Prostate gland (tissue), 2 donors: Measurements from ENCODE around the gene KIAA0825. TPM values are rescaled to one million over a fixed set of nuclear protein-coding genes. Genes with fewer than 3 reads are reported as not detected.
"Not testable (repeated sequence)": the region's sequence is repeated elsewhere in the genome, so short reads cannot be mapped to it uniquely, and the experiment has no call there.

Experiments
- DNase-seq: peaks from one replicate; pipeline ENCODE4 v3.0.0-alpha.2; 2019; ENCODE audit warnings: low spot score
- H3K27ac ChIP-seq, 2 donors: fragments of 200-600 bp; sonication (generic); 2 replicates each; pipeline ENCODE4 v1.5.1; 2017 to 2019
- H3K27me3 ChIP-seq: fragments of 200-600 bp; sonication (generic); replicated peaks from 2 replicates; pipeline ENCODE4 v1.5.1; 2019; ENCODE audit not compliant: insufficient read depth
- H3K36me3 ChIP-seq, 2 donors: fragments of 200-600 bp; sonication (generic); 1 replicate in 1 of 2; 2 replicates in 1 of 2; pipeline versions ENCODE4 v1.5.1 to v1.8.1; 2017 to 2019
- H3K4me1 ChIP-seq: fragments of 200-600 bp; sonication (generic); replicated peaks from 2 replicates; pipeline ENCODE4 v1.5.1; 2019
- H3K4me3 ChIP-seq, 2 donors: fragments of 200-600 bp; sonication (generic); 2 replicates each; pipeline ENCODE4 v1.5.1; 2017 to 2019
- H3K9me3 ChIP-seq: fragments of 200-600 bp; sonication (generic); 2 replicates; pipeline ENCODE4 v1.5.1; 2017
- CTCF ChIP-seq, 4 experiments: fragments of 200-600 bp in 2 of 4; fragments of 450-650 bp in 2 of 4; sonication (generic) in 2 of 4; IDR thresholded peaks; 1 replicate in 3 of 4; 2 replicates in 1 of 4; pipeline ENCODE4 v1.5.1; 2016 to 2019; ENCODE audit warnings: antibody characterized with exemption in 4 of 4, mild to moderate bottlenecking in 2 of 4, moderate library complexity in 2 of 4
- POLR2A ChIP-seq: fragments of 450-650 bp; IDR thresholded peaks from one replicate; pipeline ENCODE4 v1.6.1; 2016; ENCODE audit warnings: antibody characterized with exemption, mild to moderate bottlenecking
- POLR2AphosphoS5 ChIP-seq: sonication (generic); formaldehyde crosslinking; IDR thresholded peaks from one replicate; pipeline ENCODE4 v1.6.1; 2017; ENCODE audit warnings: antibody characterized with exemption
- WGBS: methylation state at CpG from one replicate; pipeline ENCODE4 v1.1.5; 2018; 5-methylcytosine and 5-hydroxymethylcytosine counted together
- intact Hi-C: fragments of 100-400 bp; cut with DNase I; formaldehyde crosslinking; loops from one replicate; pipeline ENCODE4 v1.14.2; 2022
- total RNA-seq, 2 donors: library from RNA; depleted of rRNA; stranded (reverse); fragments of >200 nt; gene quantifications; one replicate each; pipeline ENCODE4 v1.1.0, GENCODE V29; 2016

The KIAA0825 gene
- total RNA-seq, 2 donors from 2014 or later: 3.9 to 4.1 TPM

- TF ChIP-seq POLR2A (no peak), POLR2AphosphoS5 (no peak), CTCF (IDR thresholded peaks at IDR 0.05) (no peak)
- WGBS: 93% methylated on average over 1 of the region's 1 CpG
Measured at GRCh38 chr5:94173100-94173499, 445.3 kb downstream of the KIAA0825 start.

GRCh38 chr5:94171070-94171469, 447.3 kb downstream of the KIAA0825 start:
- 89% methylated on average over 3 of the region's 3 CpGs for WGBS
- H3K4me3 ChIP-seq, DNase-seq, H3K4me1 ChIP-seq, H3K9me3 ChIP-seq, H3K27me3 ChIP-seq, H3K36me3 ChIP-seq, H3K27ac ChIP-seq, intact Hi-C loops: not testable (repeated sequence)

More at GRCh38 chr5:94173100-94173499, 445.3 kb downstream of the KIAA0825 start:
- no peak for DNase-seq
- Histone ChIP-seq H3K4me3 (no peak overlapping the region), H3K36me3 (no peaks in the 10 kb centered on the region), H3K9me3 (no peaks in the 10 kb centered on the region), H3K27me3 (no peaks in the 10 kb centered on the region), H3K4me1 (no peaks in the 10 kb centered on the region), H3K27ac (no peak overlapping the region)
- intact Hi-C loops: no loop called here

GRCh38 chr5:94170158-94170557, 448.2 kb downstream of the KIAA0825 start:
- 94% methylated on average over 6 of the region's 6 CpGs for WGBS
- H3K36me3 ChIP-seq, DNase-seq, H3K4me3 ChIP-seq, H3K27ac ChIP-seq, H3K4me1 ChIP-seq, H3K9me3 ChIP-seq, intact Hi-C loops, H3K27me3 ChIP-seq: not testable (repeated sequence)

- 87% methylated on average over 2 of the region's 2 CpGs for WGBS
- Histone ChIP-seq H3K27me3 (no peaks in the 10 kb centered on the region), H3K4me3 (no peak overlapping the region), H3K9me3 (no peaks in the 10 kb centered on the region), H3K36me3 (no peaks in the 10 kb centered on the region), H3K27ac (no peak overlapping the region), H3K4me1 (no peaks in the 10 kb centered on the region)
- TF ChIP-seq POLR2AphosphoS5: no peak
- TF ChIP-seq CTCF (IDR thresholded peaks at IDR 0.05): no peak
- no peak for TF ChIP-seq POLR2A
- DNase-seq: no peak
- intact Hi-C loops: no loop called here
Measured at GRCh38 chr5:94168151-94168550, 450.3 kb downstream of the KIAA0825 start.

- no peak for TF ChIP-seq CTCF (IDR thresholded peaks at IDR 0.05)
- no peak for TF ChIP-seq POLR2A
- TF ChIP-seq POLR2AphosphoS5: no peak
- intact Hi-C loops: no loop called here
- DNase-seq: no peak
Measured at GRCh38 chr5:94161801-94162200, 456.6 kb downstream of the KIAA0825 start.

GRCh38 chr5:94159144-94159543, 459.3 kb downstream of the KIAA0825 start:
- no peak for DNase-seq
- TF ChIP-seq POLR2A: no peak
- no peak for TF ChIP-seq CTCF (IDR thresholded peaks at IDR 0.05)
- TF ChIP-seq POLR2AphosphoS5: no peak
- Histone ChIP-seq H3K36me3 (no peaks in the 10 kb centered on the region), H3K4me3 (no peak overlapping the region), H3K9me3 (no peaks in the 10 kb centered on the region), H3K27me3 (no peaks in the 10 kb centered on the region), H3K27ac (no peak overlapping the region), H3K4me1 (no peaks in the 10 kb centered on the region)
- WGBS: 79% methylated on average over 4 of the region's 4 CpGs
- intact Hi-C loops: no loop called here

More at GRCh38 chr5:94161801-94162200, 456.6 kb downstream of the KIAA0825 start:
- no peaks in the 10 kb centered on the region for H3K9me3 ChIP-seq
- no peaks in the 10 kb centered on the region for H3K27me3 ChIP-seq
- H3K4me1 ChIP-seq: no peaks in the 10 kb centered on the region
- 59% methylated on average over 1 of the region's 1 CpG for WGBS
- H3K36me3 ChIP-seq: no peaks in the 10 kb centered on the region
- no peak overlapping the region for H3K4me3 ChIP-seq
- no peak overlapping the region for H3K27ac ChIP-seq
